ENCODE measurements around the gene MYMK. TPM values are rescaled to one million over a fixed set of nuclear protein-coding genes. Genes with fewer than 3 reads are reported as not detected.

MYMK gene
- polyA plus RNA-seq, 2 donors: not detected

DNA sequence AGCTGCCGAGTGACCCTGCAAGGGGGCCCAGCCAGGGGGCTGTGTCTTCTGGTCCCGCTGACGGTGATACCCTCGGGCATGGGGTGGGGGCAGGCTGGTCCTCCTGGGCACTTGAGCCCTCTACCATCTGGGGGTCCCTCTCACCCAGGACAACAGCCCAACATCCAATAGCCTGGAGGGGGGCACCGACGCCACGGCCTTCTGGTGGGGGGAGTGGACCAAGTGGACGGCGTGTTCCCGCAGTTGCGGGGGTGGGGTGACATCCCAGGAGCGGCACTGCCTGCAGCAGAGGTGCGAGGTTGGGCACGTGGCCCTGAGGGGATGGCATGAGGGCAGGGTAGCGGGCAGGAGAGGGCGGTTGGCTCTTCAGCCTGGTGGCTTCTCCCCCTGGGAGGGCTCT, 12.5 kb upstream of the MYMK start:
- Histone ChIP-seq H3K4me3 (ENCODE audit: low read depth in 1 of 2, low read length in 2 of 2) (no peak overlapping the region), H3K4me1 (ENCODE audit: control insufficient read depth in 2 of 2, insufficient read depth in 2 of 2, low read length in 1 of 2) (peaks cover 2 to 7% of the 10 kb centered on the region in 2 donors), H3K27me3 (ENCODE audit: control insufficient read depth in 1 of 2, insufficient read depth in 2 of 2, low read length in 2 of 2) (no peaks in the 10 kb centered on the region), H3K27ac (ENCODE audit: low read depth in 2 of 2, low read length in 1 of 2) (no peak overlapping the region), H3K36me3 (ENCODE audit: control insufficient read depth in 2 of 2, insufficient read depth in 2 of 2, low read length in 1 of 2) (no peaks in the 10 kb centered on the region), H3K9me3 (ENCODE audit: control insufficient read depth in 2 of 2, insufficient read depth in 1 of 2, low read depth in 1 of 2, low read length in 1 of 2) (no peaks in the 10 kb centered on the region)
- 88 to 90% methylated on average over 10 to 16 of the region's 16 CpGs for WGBS, 2 donors

DNA sequence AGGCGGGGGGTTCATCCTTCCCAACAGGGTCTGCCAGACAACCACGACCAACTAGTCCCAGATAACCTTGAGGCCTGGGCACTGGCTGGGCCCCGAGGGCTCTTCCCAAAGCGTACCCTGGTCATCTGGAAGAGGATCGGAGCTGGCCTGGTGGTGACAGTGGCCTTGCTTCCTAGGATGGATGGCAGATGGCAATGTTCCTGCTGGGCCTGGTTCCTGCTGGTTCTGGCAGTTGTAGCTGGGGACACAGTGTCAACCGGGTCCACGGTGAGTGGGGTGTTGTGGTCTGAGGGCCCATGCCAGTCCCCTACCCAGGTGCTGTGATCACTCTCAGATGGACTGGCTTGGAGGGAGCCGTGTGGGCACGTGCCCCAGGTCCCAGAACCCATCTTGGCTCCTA, 11.8 kb upstream of the MYMK start:
- Histone ChIP-seq H3K9me3 (ENCODE audit: control insufficient read depth in 2 of 2, insufficient read depth in 1 of 2, low read depth in 1 of 2, low read length in 1 of 2) (no peaks in the 10 kb centered on the region), H3K27me3 (ENCODE audit: control insufficient read depth in 1 of 2, insufficient read depth in 2 of 2, low read length in 2 of 2) (no peaks in the 10 kb centered on the region), H3K36me3 (ENCODE audit: control insufficient read depth in 2 of 2, insufficient read depth in 2 of 2, low read length in 1 of 2) (no peaks in the 10 kb centered on the region), H3K27ac (ENCODE audit: low read depth in 2 of 2, low read length in 1 of 2) (no peak overlapping the region), H3K4me3 (ENCODE audit: low read depth in 1 of 2, low read length in 2 of 2) (no peak overlapping the region), H3K4me1 (ENCODE audit: control insufficient read depth in 2 of 2, insufficient read depth in 2 of 2, low read length in 1 of 2) (peaks cover 2 to 7% of the 10 kb centered on the region in 2 donors)
- 91% methylated on average over 9 of the region's 9 CpGs for WGBS, 2 donors

DNA sequence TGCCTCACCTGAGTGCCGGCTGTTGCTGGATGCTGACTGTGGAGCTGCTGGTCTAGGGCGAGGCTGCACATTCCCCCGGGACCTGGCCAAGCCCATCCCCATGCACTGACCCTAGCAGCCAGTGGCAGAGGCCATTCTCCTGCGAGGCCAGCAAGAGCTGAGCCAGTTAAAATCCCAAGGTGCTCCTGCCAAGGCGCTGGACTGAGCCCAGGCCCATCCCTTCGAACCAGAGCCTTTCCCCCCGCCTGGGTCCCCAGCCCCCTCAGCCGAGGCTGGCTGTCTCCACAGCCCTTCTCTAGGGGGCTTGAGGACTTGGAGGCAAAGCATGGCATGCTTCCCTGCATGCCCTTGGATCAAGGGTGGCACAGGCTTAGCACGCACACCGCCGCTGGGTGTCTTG, 11.3 kb upstream of the MYMK start:
- WGBS, 2 donors: 78 to 86% methylated on average over 11 of the region's 11 CpGs
- no peaks in the 10 kb centered on the region for H3K36me3 ChIP-seq (ENCODE audit: control insufficient read depth in 2 of 2, insufficient read depth in 2 of 2, low read length in 1 of 2)
- no peaks in the 10 kb centered on the region for H3K9me3 ChIP-seq (ENCODE audit: control insufficient read depth in 2 of 2, insufficient read depth in 1 of 2, low read depth in 1 of 2, low read length in 1 of 2)
- H3K27ac ChIP-seq (ENCODE audit: low read depth in 2 of 2, low read length in 1 of 2): no peak overlapping the region
- H3K4me1 ChIP-seq (ENCODE audit: control insufficient read depth in 2 of 2, insufficient read depth in 2 of 2, low read length in 1 of 2): peaks cover 2 to 7% of the 10 kb centered on the region in 2 donors
- H3K4me3 ChIP-seq (ENCODE audit: low read depth in 1 of 2, low read length in 2 of 2): no peak overlapping the region
- H3K27me3 ChIP-seq (ENCODE audit: control insufficient read depth in 1 of 2, insufficient read depth in 2 of 2, low read length in 2 of 2): no peaks in the 10 kb centered on the region

DNA sequence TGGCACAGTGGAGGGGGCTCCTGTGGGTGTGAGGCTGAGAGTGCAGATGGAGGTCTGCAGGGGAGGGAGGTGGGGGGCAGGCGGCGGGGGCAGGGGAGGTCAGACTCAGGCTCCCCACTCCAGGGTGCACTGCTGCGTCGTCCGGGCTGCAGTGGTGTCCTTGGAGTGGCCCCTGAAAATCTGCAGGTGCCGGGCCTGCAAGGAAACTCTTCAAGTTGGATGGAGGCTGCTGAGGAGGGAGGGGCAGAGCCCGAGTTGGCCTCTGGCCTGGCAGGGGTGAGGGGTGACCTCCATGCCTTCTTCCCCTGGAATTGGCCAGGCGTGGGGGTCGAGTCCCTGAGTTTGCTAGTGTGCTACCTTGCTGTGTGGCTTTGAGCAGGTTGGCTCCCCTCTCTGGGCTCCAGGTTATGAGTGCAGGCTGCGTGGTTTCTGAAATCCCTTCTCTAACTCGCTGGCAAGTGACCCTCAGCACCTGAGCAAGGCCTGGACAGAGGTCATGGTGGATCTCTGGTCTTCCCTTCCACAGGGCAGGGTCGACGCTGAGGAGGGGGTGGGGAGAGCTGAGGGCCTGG, 10.6 kb upstream of the MYMK start:
- Histone ChIP-seq H3K27ac (ENCODE audit: low read depth in 2 of 2, low read length in 1 of 2) (no peak overlapping the region), H3K9me3 (ENCODE audit: control insufficient read depth in 2 of 2, insufficient read depth in 1 of 2, low read depth in 1 of 2, low read length in 1 of 2) (no peaks in the 10 kb centered on the region), H3K27me3 (ENCODE audit: control insufficient read depth in 1 of 2, insufficient read depth in 2 of 2, low read length in 2 of 2) (no peaks in the 10 kb centered on the region), H3K36me3 (ENCODE audit: control insufficient read depth in 2 of 2, insufficient read depth in 2 of 2, low read length in 1 of 2) (no peaks in the 10 kb centered on the region), H3K4me3 (ENCODE audit: low read depth in 1 of 2, low read length in 2 of 2) (no peak overlapping the region), H3K4me1 (ENCODE audit: control insufficient read depth in 2 of 2, insufficient read depth in 2 of 2, low read length in 1 of 2) (peaks cover 2 to 7% of the 10 kb centered on the region in 2 donors)
- WGBS, 2 donors: 53 to 55% methylated on average over 11 to 13 of the region's 13 CpGs

DNA sequence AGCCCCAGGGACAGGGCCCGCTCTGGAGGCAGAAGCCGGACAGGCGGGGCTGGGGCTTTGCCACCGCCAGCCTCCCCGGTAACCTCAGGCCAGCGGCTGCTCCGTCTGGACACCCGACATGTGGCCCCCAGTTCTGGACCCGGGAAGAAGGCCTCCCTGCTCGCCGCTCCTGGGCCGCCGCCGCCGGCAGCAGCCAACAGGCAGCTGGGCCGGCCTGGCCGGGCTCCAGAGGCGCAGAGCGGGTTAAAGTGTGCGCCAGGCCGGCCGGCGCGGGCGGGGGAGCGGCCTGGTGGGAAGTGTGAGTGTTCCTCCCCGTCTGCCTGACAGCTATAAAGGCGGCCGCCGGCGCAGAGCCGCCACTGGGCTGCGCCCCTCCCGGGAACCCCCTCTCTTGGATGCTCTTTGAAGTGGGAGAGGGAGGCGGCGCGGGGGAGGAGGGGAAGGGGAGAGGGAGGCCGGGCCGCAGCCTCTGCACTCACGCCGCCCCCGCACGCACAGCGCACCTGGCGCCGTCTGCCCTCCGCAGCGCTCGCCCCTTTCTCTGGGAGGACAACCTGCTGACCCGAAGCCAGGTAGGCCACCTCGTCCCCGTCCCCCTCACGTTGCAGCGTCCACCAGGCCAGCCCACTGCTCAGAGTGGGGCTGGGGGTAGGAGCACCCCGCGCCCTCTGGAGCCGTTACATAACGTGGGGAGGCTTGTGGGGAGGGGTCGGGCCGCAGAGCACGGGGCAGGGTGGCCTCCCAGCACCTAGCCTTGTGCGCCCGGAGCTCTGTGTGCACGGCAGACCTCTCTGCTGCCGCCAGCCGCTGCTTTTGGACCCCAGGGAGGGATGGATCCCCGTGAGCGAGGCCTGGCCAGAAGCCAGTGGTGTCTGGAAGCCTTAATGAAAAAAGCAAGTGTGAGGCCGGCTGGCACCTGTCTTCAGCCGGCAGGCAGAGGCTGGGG, 9.9 kb upstream of the MYMK start, which contains the start of gene ADAMTSL2:
Gene ADAMTSL2, plus strand, starts transcription at position 359 of the 946 bp plus-strand sequence. CDS start 2,009 bp downstream, outside the sequence.
- Histone ChIP-seq H3K4me1 (ENCODE audit: control insufficient read depth in 2 of 2, insufficient read depth in 2 of 2, low read length in 1 of 2) (peaks cover 2 to 7% of the 10 kb centered on the region in 2 donors), H3K4me3 (ENCODE audit: low read depth in 1 of 2, low read length in 2 of 2) (peak within 1 kb of the TSS in 1 of 2 donors; percentile 33), H3K27ac (ENCODE audit: low read depth in 2 of 2, low read length in 1 of 2) (no peak within 1 kb of the TSS), H3K9me3 (ENCODE audit: control insufficient read depth in 2 of 2, insufficient read depth in 1 of 2, low read depth in 1 of 2, low read length in 1 of 2) (no peaks in the 10 kb centered on the region), H3K36me3 (ENCODE audit: control insufficient read depth in 2 of 2, insufficient read depth in 2 of 2, low read length in 1 of 2) (no peaks in the 10 kb centered on the region), H3K27me3 (ENCODE audit: control insufficient read depth in 1 of 2, insufficient read depth in 2 of 2, low read length in 2 of 2) (no peaks in the 10 kb centered on the region)
- 4 to 6% methylated on average over 59 to 70 of the region's 70 CpGs for WGBS, 2 donors

DNA sequence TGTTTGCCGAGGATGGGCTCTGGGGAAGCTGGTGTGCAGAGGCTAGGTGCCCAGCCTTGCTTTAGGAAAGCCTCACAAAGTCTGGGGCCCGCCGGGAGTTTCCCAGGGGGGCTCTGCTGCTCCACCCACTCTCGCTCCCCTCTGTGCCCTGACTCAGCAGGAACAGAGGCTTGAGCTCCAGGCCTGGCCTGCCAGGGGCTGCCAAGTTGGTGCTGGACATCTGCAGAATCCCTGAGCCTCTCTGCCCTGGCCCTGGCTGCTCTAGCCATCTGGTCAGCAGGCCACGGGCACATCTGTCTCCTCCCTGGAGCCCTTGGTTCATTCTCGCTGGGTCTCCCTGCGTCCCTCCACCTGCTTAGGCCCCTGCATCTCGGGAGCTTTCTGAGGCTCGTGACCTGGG, 9.1 kb upstream of the MYMK start:
- Histone ChIP-seq H3K36me3 (ENCODE audit: control insufficient read depth in 2 of 2, insufficient read depth in 2 of 2, low read length in 1 of 2) (no peaks in the 10 kb centered on the region), H3K9me3 (ENCODE audit: control insufficient read depth in 2 of 2, insufficient read depth in 1 of 2, low read depth in 1 of 2, low read length in 1 of 2) (no peaks in the 10 kb centered on the region), H3K4me3 (ENCODE audit: low read depth in 1 of 2, low read length in 2 of 2) (no peak overlapping the region), H3K27ac (ENCODE audit: low read depth in 2 of 2, low read length in 1 of 2) (no peak overlapping the region), H3K4me1 (ENCODE audit: control insufficient read depth in 2 of 2, insufficient read depth in 2 of 2, low read length in 1 of 2) (peaks cover 2 to 8% of the 10 kb centered on the region in 2 donors), H3K27me3 (ENCODE audit: control insufficient read depth in 1 of 2, insufficient read depth in 2 of 2, low read length in 2 of 2) (no peaks in the 10 kb centered on the region)
- WGBS, 2 donors: 40 to 51% methylated on average over 8 to 9 of the region's 9 CpGs

DNA sequence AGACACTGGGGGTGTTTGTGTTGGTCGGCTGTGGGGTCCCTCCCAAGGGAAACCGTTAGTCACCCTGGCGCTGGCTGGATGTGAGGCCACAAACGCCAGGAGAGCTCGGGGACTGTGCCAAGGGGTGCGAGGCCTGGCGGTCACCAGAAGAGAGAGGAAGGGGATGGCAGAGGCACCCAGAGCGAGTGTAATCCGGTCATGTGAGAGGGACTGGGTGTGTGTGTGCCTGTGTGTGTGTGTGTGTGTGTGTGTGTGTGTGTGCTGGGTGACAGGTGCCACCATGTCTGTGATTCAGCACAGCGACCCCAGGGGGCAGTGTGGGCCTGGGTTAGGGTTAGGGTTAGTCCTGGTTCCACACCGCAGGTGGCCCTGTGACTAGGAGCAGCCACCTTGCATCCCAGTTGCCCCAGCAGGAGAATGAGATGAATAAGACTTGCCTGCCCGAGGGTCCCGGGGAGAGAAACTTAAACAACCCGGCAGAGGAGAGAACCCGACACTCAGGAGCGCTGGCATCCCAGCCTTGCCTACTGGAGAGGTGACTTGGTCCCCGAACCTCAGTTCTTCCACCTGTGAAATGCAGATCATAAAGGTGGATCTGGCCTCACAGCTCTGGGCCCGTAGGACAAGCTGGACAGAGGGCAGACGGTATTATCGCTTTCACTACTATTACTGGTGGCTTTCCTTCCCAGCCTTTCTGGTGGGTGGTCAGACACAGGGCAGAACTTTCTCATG, 8.3 kb upstream of the MYMK start:
- no peak overlapping the region for H3K4me3 ChIP-seq (ENCODE audit: low read depth in 1 of 2, low read length in 2 of 2)
- 50 to 61% methylated on average over 20 of the region's 20 CpGs for WGBS, 2 donors
- no peaks in the 10 kb centered on the region for H3K27me3 ChIP-seq (ENCODE audit: control insufficient read depth in 1 of 2, insufficient read depth in 2 of 2, low read length in 2 of 2)
- H3K36me3 ChIP-seq (ENCODE audit: control insufficient read depth in 2 of 2, insufficient read depth in 2 of 2, low read length in 1 of 2): no peaks in the 10 kb centered on the region
- no peaks in the 10 kb centered on the region for H3K9me3 ChIP-seq (ENCODE audit: control insufficient read depth in 2 of 2, insufficient read depth in 1 of 2, low read depth in 1 of 2, low read length in 1 of 2)
- no peak overlapping the region for H3K27ac ChIP-seq (ENCODE audit: low read depth in 2 of 2, low read length in 1 of 2)
- H3K4me1 ChIP-seq (ENCODE audit: control insufficient read depth in 2 of 2, insufficient read depth in 2 of 2, low read length in 1 of 2): peaks cover 2 to 4% of the 10 kb centered on the region in 2 donors

DNA sequence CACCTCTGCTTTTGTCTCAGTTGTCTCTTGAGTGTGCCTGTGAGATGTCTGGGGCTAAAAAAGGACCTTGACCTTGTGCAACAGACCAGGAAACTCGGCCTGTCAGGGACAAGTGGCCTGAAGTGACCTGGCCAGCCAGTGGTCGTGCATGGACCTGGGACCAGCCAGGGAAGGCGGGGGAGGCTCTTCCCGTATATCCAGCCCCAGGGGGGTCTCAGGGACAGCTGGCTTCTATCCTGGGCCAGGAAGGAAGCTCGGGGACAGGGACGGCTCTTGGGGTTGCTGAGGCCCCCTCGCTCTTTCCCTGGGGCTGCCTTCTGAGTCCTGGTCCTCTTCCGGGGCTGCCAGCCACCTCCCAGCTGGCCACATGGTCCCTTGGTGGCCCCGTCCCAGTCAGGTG, 6.5 kb upstream of the MYMK start:
- Histone ChIP-seq H3K27me3 (ENCODE audit: control insufficient read depth in 1 of 2, insufficient read depth in 2 of 2, low read length in 2 of 2) (no peaks in the 10 kb centered on the region), H3K27ac (ENCODE audit: low read depth in 2 of 2, low read length in 1 of 2) (no peak overlapping the region), H3K9me3 (ENCODE audit: control insufficient read depth in 2 of 2, insufficient read depth in 1 of 2, low read depth in 1 of 2, low read length in 1 of 2) (no peaks in the 10 kb centered on the region), H3K4me3 (ENCODE audit: low read depth in 1 of 2, low read length in 2 of 2) (no peak overlapping the region), H3K36me3 (ENCODE audit: control insufficient read depth in 2 of 2, insufficient read depth in 2 of 2, low read length in 1 of 2) (no peaks in the 10 kb centered on the region), H3K4me1 (ENCODE audit: control insufficient read depth in 2 of 2, insufficient read depth in 2 of 2, low read length in 1 of 2) (peaks cover 2 to 9% of the 10 kb centered on the region in 2 donors)
- 77% methylated on average over 9 of the region's 9 CpGs for WGBS, 2 donors

DNA sequence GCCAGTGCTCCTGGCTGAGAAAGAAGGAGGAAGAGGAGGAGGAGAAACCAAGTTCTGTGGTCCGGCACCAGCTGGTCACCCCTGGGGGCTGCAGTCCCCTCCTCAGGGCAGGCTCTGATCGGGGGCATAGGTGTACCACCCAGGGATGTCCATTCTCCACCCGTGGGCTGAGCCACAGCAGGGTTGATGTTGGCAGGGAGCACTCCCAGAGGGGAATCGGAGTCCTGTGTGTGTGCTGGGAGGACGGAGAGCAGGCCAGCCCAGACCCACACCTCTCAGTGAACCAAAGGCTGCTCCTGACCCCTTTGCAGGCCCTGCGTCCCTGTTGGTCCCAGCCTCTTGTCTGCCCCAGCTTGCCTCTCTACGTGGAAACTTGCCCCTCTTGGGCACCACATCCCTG, 5.1 kb upstream of the MYMK start:
- 83 to 90% methylated on average over 7 of the region's 7 CpGs for WGBS, 2 donors
- Histone ChIP-seq H3K27ac (ENCODE audit: low read depth in 2 of 2, low read length in 1 of 2) (no peak overlapping the region), H3K36me3 (ENCODE audit: control insufficient read depth in 2 of 2, insufficient read depth in 2 of 2, low read length in 1 of 2) (no peaks in the 10 kb centered on the region), H3K4me1 (ENCODE audit: control insufficient read depth in 2 of 2, insufficient read depth in 2 of 2, low read length in 1 of 2) (peaks cover 0 to 9% of the 10 kb centered on the region in 2 donors), H3K27me3 (ENCODE audit: control insufficient read depth in 1 of 2, insufficient read depth in 2 of 2, low read length in 2 of 2) (no peaks in the 10 kb centered on the region), H3K9me3 (ENCODE audit: control insufficient read depth in 2 of 2, insufficient read depth in 1 of 2, low read depth in 1 of 2, low read length in 1 of 2) (no peaks in the 10 kb centered on the region), H3K4me3 (ENCODE audit: low read depth in 1 of 2, low read length in 2 of 2) (no peak overlapping the region)

All from esophagus (tissue), 2 donors.